LNCaP clone FGC (cell line): Measurements from ENCODE around the gene RALA.
A peak's percentile ranks its signal among the peaks of the same experiment; 100 is the strongest.

ENCODE experiments used
- DNase-seq: peaks from one replicate; pipeline ENCODE4 v3.0.0-alpha.2; 2011; ENCODE audit warnings: low read depth
- H3K4me3 ChIP-seq: 2 replicates; pipeline ENCODE4 v1.5.1; 2011; ENCODE audit warnings: mild to moderate bottlenecking, low read depth, low read length, control low read depth
- CTCF ChIP-seq: IDR thresholded peaks from 2 replicates; pipeline ENCODE4 v1.5.1; 2012; ENCODE audit warnings: mild to moderate bottlenecking; ENCODE audit not compliant: control insufficient read depth, insufficient read depth; ENCODE audit errors: extremely low read depth

Gene RALA

DNA sequence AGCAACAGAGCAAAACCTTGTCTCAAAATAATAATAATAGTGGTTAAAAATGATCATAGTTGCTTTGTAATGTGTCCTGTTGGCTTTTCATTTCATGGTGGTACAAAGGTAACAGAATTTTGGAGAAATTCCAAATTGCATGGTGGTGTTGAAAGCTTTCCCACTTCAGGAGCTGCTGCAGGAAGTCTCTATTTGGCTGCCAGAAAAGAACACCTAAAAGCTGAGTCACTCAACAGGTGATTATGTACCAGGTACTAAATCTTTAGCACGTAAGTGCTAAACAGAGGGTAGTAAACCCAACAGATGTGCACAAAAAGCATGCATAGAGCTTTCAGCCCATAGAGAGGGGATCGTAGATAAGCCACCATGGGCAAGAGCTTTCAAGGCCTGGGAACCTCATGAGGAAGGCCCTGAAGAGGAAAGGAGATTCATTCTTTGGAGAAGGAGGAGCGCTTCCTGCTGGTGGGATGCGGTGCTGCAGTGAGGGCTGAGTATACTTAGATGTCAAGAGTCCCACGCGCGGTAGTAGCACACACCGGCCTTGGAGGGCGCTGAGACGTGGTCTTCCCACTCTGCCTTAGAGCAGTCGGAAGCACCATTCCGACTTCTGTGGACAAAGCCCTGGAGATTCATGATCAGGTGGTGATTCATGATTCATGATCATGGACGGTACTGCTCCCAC, 118.7 kb downstream of the RALA start:
- peak; percentile 38 for TF ChIP-seq CTCF
- DNase-seq: no peak
- H3K4me3 ChIP-seq: no peak overlapping the region

GRCh38 chr7:39744620-39745019, 121.2 kb downstream of the RALA start:
- no peak for DNase-seq

GRCh38 chr7:39745320-39745719, 121.9 kb downstream of the RALA start:
- no peak overlapping the region for H3K4me3 ChIP-seq
- DNase-seq: no peak
- no peak for TF ChIP-seq CTCF

More at GRCh38 chr7:39744620-39745019, 121.2 kb downstream of the RALA start:
- no peak for TF ChIP-seq CTCF
- no peak overlapping the region for H3K4me3 ChIP-seq

GRCh38 chr7:39746103-39746819, 122.9 kb downstream of the RALA start:
- peak; percentile 94 for TF ChIP-seq CTCF
- no peak overlapping the region for H3K4me3 ChIP-seq
- DNase-seq: no peak

- no peak for TF ChIP-seq CTCF
- DNase-seq: no peak
- H3K4me3 ChIP-seq: no peak overlapping the region
Measured at GRCh38 chr7:39749177-39749576, 125.8 kb downstream of the RALA start.

- TF ChIP-seq CTCF: no peak
- no peak overlapping the region for H3K4me3 ChIP-seq
- DNase-seq: no peak
Measured at GRCh38 chr7:39749717-39750116, 126.3 kb downstream of the RALA start.
